Natural killer cell (primary cell): Measurements from ENCODE around the gene RAB40C. TPM values are rescaled to one million over a fixed set of nuclear protein-coding genes. Genes with fewer than 3 reads are reported as not detected.

Source experiments
- ATAC-seq, 3 donors: fragments of 150-1000 bp in 2 of 3; fragments of 200-7000 bp in 1 of 3; cut with Tn5 transposase; 1 replicate in 1 of 3; 2 replicates in 2 of 3; pipeline ENCODE4 v1.10.0; 2021; ENCODE audit warnings: mild to moderate bottlenecking in 2 of 3, moderate library complexity in 2 of 3
- DNase-seq, 2 donors: peaks; one replicate each; pipeline versions ENCODE4 v3.0.0 to v3.0.0-alpha.2; 2013 to 2021; ENCODE audit warnings: mixed read lengths in 1 of 2
- H3K27ac ChIP-seq: one replicate; pipeline ENCODE4 v1.5.1; 2013; ENCODE audit warnings: mild to moderate bottlenecking, low read length
- H3K27me3 ChIP-seq: one replicate; pipeline ENCODE4 v1.6.1; 2013; ENCODE audit warnings: low read length; ENCODE audit not compliant: control insufficient read depth, insufficient read depth
- H3K36me3 ChIP-seq: one replicate; pipeline ENCODE4 v1.6.1; 2013; ENCODE audit warnings: low read length; ENCODE audit not compliant: control insufficient read depth, insufficient read depth
- H3K4me1 ChIP-seq: one replicate; pipeline ENCODE4 v1.6.1; 2013; ENCODE audit warnings: low read length; ENCODE audit not compliant: control insufficient read depth, insufficient read depth
- H3K4me3 ChIP-seq: one replicate; pipeline ENCODE4 v1.5.1; 2013; ENCODE audit warnings: low read length
- H3K9me3 ChIP-seq: one replicate; pipeline ENCODE4 v1.6.1; 2013; ENCODE audit warnings: low read length; ENCODE audit not compliant: control insufficient read depth, insufficient read depth
- H3K27ac Mint-ChIP-seq, 2 donors: one replicate each; pipeline ENCODE4 v1.8.0; 2022; ENCODE audit warnings: mild to moderate bottlenecking in 2 of 2, mixed read lengths in 2 of 2, moderate library complexity in 1 of 2
- H3K27me3 Mint-ChIP-seq, 2 donors: one replicate each; pipeline ENCODE4 v1.8.0; 2022; ENCODE audit warnings: low read depth in 2 of 2, mixed read lengths in 2 of 2
- H3K36me3 Mint-ChIP-seq: one replicate; pipeline ENCODE4 v1.8.0; 2022; ENCODE audit warnings: mixed read lengths
- H3K4me1 Mint-ChIP-seq, 2 donors: one replicate each; pipeline ENCODE4 v1.8.0; 2022; ENCODE audit warnings: mixed read lengths in 2 of 2
- H3K4me3 Mint-ChIP-seq: one replicate; pipeline ENCODE4 v1.8.0; 2022; ENCODE audit warnings: mild to moderate bottlenecking, moderate library complexity, mixed read lengths
- H3K9me3 Mint-ChIP-seq, 2 donors: one replicate each; pipeline ENCODE4 v1.8.0; 2022; ENCODE audit warnings: mixed read lengths in 2 of 2
- CTCF ChIP-seq: fragments of 200-600 bp; IDR thresholded peaks from one replicate; pipeline ENCODE4 v1.8.0; 2022; ENCODE audit warnings: antibody characterized with exemption
- WGBS: methylation state at CpG from one replicate; pipeline ENCODE4 v1.1.7; 2013; ENCODE audit warnings: missing lambda C conversion rate; ENCODE audit not compliant: insufficient coverage; 5-methylcytosine and 5-hydroxymethylcytosine counted together
- intact Hi-C: fragments of 100-400 bp; cut with micrococcal nuclease; formaldehyde crosslinking; loops from one replicate; pipeline ENCODE4 v1.14.2; 2022
- total RNA-seq, 4 donors: library from RNA; stranded (reverse); fragments of 120-200 nt in 1 of 4; gene quantifications; one replicate each; pipeline versions ENCODE4 v1.2.3 to v1.2.4, GENCODE V29; 2013 to 2022

The RAB40C gene
- total RNA-seq, 3 donors from 2014 or later (not counting 1 experiment from before 2014, with no cell fraction given) = 12.7 to 20.8 (median 20.0) TPM

GRCh38 chr16:544517-544916 lies 45.3 kb upstream of the RAB40C start:
- H3K36me3 Mint-ChIP-seq = no peaks in the 10 kb centered on the region
- H3K9me3 Mint-ChIP-seq = no peaks in the 10 kb centered on the region
- Histone ChIP-seq H3K27me3 (no peaks in the 10 kb centered on the region), H3K4me1 (peaks cover 24% of the 10 kb centered on the region), H3K4me3 (no peak overlapping the region), H3K27ac (no peak overlapping the region), H3K9me3 (no peaks in the 10 kb centered on the region), H3K36me3 (peaks cover 8% of the 10 kb centered on the region)
- H3K27ac Mint-ChIP-seq = peak overlapping the region in 1 of 2 donors; percentile 18
- no peak for TF ChIP-seq CTCF
- H3K4me3 Mint-ChIP-seq = no peak overlapping the region
- no peaks in the 10 kb centered on the region for H3K27me3 Mint-ChIP-seq
- H3K4me1 Mint-ChIP-seq = peaks cover 10 to 25% of the 10 kb centered on the region in 2 donors
- intact Hi-C loops = no loop called here
- 96% methylated on average over 41 of the region's 46 CpGs for WGBS
- DNase-seq (no peak), ATAC-seq (no peak)

- no peaks in the 10 kb centered on the region for H3K9me3 ChIP-seq
- H3K27ac ChIP-seq = peak overlapping the region; percentile 19
- Mint-ChIP-seq H3K4me3 (peak overlapping the region; percentile 9), H3K27ac (peak overlapping the region in 1 of 2 donors; percentile 14), H3K4me1 (peaks cover 4 to 17% of the 10 kb centered on the region in 2 donors), H3K9me3 (no peaks in the 10 kb centered on the region), H3K27me3 (no peaks in the 10 kb centered on the region), H3K36me3 (no peaks in the 10 kb centered on the region)
- intact Hi-C loops = no loop called here
- 74% methylated on average over 60 of the region's 60 CpGs for WGBS
- H3K27me3 ChIP-seq = no peaks in the 10 kb centered on the region
- TF ChIP-seq CTCF = no peak
- H3K4me3 ChIP-seq = no peak overlapping the region
- peak; percentile 64 to 65 (median 64) for ATAC-seq
- peaks cover 24% of the 10 kb centered on the region for H3K4me1 ChIP-seq
- peak in 1 of 2 donors; percentile 63 for DNase-seq
- peaks cover 18% of the 10 kb centered on the region for H3K36me3 ChIP-seq
These were observed 42.7 kb upstream of the RAB40C start for GRCh38 chr16:546909-547770.

- no peaks in the 10 kb centered on the region for H3K9me3 ChIP-seq
- Mint-ChIP-seq H3K27ac (no peak overlapping the region), H3K4me1 (peaks cover 0 to 9% of the 10 kb centered on the region in 2 donors), H3K36me3 (no peaks in the 10 kb centered on the region), H3K4me3 (no peak overlapping the region), H3K9me3 (no peaks in the 10 kb centered on the region), H3K27me3 (no peaks in the 10 kb centered on the region)
- ATAC-seq (no peak), DNase-seq (no peak)
- H3K4me1 ChIP-seq = peaks cover 24% of the 10 kb centered on the region
- H3K27ac ChIP-seq = no peak overlapping the region
- 95% methylated on average over 21 of the region's 21 CpGs for WGBS
- H3K27me3 ChIP-seq = no peaks in the 10 kb centered on the region
- H3K36me3 ChIP-seq = peaks cover 21% of the 10 kb centered on the region
- H3K4me3 ChIP-seq = no peak overlapping the region
- intact Hi-C loops = no loop called here
- no peak for TF ChIP-seq CTCF
These were observed 41.3 kb upstream of the RAB40C start for GRCh38 chr16:548586-548985.
